Stimulated activated CD8-positive, alpha-beta memory T cell treated with anti-CD3 and anti-CD28 coated beads, Interleukin-7, amount 100 ng/mL, for 48 hours (primary cell): ENCODE measurements around the gene OPRD1.
"Not testable (repeated sequence)": the region's sequence is repeated elsewhere in the genome, so short reads cannot be mapped to it uniquely, and the experiment has no call there.

Experiments used
- DNase-seq, 2 donors: peaks; one replicate each; pipeline ENCODE4 v3.0.0-alpha.2; 2020; ENCODE audit warnings: low read depth in 1 of 2; ENCODE audit errors: extremely low read depth in 1 of 2

OPRD1 gene

DNA sequence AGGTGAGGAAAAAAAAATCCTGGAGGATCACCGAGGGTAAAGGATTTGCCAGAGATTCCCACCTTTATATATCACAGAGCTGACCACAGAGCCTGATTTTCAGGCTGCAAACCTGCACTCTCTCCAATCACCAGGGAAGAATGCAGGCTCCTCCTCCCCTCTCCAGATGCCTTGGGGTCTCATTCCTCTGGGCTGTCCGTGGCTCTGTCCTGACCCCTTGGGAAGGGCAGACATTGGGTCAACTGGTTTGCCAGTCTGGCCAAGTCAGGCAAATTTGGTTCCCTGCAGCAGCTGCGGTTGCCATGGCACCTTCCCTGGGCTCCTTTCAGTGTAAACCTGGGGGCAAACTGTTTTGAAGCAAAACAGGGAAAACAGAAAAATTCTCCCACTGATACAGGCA, 11.6 kb upstream of the OPRD1 start:
- no peak for DNase-seq

DNA sequence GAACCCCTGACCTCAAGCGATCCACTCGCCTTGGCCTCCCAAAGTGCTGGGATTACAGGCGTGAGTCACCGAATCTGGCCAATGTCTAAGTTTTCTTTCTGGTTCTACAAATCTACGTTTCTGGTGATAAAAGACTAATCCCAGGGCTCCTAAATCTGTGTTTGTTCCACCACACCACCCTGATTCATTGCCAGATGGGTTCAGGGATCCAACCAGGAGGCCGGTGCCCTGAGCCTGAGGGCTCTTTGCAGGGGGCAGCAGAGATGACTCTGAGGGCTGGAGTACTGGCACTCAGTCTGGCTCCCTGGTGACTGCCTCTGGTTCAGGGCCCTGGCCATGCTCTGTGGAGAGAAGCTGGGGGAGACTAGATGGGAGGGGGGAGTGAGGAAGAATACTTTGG, 10.5 kb upstream of the OPRD1 start:
- DNase-seq, result no peak

DNA sequence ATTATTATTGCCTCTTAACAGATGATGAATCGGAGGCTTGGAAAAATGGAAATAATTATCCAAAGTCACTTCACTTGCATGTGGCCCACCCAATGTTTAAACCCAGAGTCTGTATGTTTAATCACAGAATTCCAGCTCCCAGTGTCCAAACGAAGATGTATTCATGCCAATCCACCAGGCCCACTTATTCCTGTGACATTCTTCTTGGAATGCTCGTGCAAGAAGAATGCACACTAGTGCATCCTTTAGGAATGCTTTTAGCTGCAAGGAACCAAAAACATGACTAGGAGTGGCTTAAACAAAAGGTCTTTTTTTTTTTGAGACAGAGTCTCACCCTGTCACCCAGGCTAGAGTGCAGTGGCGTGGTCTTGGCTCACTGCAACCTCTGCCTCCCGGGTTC, 8.9 kb upstream of the OPRD1 start:
- DNase-seq, result no peak

DNA sequence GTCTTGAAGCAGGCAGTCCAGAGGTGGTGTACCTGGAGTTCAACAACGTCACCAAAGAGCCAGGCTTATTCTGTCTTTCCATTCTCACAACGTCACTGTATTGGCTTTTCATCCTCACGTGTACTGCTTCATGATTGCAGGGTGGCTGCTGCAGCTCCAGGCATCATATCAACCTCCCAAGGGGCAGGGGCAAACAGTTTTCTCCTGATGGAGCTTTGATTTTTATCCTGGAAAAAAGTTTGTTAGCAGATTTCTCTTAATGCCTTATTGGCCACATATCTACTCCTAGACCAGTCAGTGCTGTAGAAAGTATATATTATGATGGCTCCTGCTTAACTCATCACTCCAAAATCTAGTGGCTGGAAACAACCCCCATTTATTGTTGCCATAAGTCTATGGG, 8.3 kb upstream of the OPRD1 start:
- no peak for DNase-seq

DNA sequence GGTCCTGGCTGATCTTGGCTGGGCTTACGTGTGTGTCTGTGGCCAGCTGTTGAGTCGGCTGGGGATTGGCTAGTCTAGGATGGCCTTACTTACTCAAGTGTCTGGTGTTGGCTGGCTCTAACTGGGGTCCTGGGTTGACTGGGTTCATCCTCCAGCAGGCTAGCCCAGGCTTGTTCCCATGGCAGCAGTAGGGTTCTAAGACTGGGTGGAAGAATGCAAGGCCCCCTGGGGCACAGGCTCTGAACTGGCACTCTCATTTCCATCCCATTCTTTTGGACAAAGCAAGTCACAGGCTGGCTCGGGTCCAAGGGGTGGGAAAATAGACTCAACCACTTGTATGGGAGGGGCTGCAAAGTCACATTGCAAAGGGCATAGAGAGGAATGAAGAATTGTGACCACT, 7.9 kb upstream of the OPRD1 start:
- no peak for DNase-seq

DNA sequence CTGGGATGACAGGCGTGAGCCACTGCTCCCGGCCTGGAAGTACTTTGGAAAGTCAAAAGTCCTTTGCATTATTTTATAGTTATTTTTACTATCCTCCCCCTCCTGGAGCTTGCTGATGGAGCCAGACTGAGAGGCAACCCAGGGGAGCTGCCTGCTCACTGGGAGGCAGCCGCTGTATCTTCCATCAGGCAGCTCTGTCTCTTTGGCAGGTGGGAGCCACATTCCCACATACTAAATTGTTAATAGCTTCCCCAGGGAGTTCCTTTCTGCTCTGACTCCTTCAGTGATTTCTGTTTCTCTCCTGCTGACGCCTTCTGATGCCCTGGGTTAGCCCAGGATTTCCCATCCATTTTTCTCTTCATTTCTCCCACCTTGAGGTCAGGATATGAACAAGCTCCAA, 4.9 kb upstream of the OPRD1 start:
- no peak for DNase-seq

DNA sequence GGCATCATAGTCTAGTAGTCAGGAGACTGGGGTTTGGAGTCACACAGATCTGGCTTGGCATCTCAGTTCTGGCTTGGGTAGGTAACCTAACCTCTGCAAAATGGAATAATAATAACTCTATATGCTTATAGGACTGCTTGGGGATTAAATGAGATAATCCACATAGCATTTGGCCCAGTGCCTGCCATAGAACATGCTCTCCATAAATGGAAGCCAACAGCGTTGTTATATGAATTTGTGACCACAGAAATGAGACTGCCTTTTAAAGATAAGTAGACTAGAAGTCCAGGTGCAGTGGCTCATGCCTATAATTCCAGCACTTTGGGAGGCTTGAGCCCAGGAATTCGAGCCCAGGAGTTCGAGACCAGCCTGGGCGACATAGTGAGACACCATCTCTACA, 4.0 kb upstream of the OPRD1 start:
- DNase-seq, result no peak

DNA sequence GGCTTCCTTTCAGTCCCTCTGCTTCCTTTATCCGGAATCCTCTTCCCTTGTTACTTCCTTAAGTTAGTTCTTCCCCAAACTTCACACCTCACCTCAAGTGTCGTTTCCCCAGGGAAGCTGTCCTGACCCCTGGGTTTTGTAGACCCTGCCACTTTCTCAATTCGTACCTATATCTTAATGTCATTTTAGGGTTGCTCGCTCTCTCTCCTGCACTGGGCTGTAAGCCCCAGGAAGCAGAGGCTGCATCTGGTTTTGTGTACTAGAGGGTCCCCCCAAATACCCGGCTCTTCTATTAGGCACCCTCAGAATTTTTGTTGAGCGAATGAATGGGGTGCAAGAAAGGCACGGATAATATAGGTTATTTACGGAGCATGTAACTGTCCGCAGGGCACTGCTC, 603 bp upstream of the OPRD1 start:
- DNase-seq, result no peak

DNA sequence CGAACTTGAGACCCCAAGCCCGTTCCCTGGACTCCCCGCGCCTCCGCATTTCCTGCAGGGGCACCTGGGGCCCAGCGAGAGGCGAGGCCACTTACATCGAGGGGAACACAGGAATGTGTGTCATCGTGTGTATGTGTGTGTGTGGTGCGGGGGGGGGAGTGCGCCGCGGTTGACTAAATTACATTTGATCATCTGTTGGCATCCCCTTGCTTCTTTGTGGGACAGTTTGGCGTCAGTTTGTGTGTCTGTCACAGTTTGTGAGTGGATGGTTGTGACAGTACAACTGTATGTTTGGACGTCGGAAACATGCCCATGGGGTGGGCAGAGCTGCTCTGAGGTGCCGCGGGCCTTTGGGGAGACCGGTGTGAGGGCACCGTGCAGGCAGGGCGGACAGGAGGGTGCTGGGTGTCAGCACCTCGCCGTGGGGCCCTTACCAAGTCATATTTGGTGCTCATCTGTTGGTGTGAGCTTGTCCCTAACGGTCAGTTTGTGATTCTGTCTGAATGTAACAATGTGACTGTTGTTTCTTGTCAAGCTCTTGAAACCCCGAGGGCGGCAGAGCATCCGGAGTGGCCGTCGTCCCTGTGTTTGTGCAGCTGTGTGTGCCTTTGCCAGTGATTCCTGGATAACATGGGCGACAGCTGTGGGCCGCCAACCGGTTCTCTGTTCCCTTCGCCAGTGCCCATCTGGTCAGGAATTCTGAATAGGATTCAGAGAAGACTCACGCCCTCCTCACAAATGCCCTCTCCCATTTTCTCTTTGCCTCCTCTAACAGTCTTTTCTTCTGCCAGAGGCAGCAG, 899 bp downstream of the OPRD1 start:
- DNase-seq, result no peak

DNA sequence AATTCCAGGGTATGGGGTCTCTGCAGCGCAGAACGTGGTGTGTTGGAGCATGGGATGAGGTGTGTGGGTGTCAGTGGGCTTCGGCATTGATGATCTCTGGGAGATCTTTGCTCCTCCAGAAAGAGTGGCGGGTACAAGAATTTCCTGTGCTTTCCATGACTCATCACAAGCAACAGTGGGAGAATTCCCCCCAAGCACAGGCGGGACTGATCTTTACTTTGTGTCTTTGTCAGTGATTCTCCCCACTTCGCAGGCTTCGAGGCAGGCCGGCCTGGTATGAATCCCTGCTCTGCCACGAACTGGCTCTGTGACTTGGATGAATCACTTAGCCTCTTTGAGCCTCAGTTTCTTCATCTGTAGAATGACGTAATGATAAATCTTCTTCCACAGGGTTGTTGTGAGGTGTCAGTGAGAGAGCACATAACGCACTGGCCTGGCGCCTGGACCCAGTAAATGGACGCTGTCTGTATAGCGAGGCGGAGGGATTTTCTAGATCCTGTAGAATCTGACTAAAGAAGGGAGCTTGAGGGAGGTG, 2.0 kb downstream of the OPRD1 start:
- no peak for DNase-seq

DNA sequence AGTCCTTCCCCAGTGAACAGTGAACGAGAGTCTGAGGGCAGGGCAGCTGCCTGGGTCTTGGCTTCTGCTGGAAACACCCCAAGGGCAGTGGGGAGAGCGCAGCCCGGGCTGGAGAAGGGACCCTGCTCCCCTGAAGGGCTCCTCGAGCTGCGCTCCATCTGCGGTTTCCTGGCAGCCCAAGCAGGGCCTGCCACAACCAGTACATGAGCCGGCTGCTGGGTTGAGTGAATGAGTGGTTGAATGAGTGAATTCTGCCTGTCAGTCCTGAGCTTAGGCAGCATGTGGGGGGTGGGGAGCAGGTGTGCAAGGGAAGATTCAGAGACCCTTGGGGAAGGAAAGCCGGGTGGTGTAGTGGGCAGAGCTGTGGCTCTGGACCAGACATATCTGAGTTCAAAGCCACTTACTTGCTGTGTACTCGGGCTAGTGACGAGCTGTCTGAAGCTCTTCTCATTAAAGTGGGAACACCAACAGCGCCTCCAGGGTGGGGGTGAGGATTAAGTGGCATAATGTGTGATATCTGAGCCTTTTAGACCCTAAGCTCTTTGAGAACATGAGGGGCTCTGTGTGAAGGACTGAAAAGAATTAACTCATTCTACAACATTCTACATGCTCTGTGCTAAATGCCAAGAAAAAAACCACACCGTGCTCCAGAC, 3.7 kb downstream of the OPRD1 start:
- no peak for DNase-seq

DNA sequence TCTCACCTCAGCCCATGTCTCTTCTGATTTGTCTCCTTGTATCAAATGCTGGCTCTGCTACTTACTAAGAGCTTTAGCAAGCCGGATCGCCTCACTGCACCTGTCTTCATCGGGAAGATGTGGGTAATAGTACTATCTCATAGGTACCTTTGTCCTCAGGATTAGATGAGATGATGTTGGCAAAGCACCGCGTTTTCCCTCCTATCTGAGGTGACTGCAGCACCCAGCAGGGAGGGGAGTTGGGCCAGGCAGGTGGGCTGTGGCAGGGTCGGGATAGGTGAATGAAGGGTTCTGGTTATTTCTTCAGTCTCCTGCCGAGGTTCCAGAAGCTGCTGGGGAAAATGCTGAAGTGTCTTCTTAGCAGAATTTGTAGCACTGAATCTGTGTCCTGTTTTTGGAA, 5.2 kb downstream of the OPRD1 start:
- DNase-seq, result no peak

DNA sequence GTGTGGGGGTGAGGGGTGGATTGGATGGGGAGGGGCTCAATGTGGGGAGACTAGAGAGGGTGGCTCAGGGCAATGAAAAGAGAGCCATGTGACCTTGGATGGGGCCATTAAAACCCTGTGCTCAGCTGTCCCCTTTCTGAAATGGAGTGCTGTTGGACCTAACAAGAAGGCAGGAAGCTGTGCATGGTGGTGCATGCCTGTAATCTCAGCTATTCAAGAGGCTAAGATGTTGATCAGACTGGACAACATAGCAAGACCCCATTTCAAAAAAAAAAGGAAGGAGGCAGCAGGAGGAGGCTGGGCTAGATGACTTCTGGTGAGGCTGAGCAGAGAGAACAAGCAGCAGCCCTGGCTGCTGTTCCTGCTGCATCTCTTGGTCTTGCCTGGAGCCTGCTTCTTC, 7.0 kb downstream of the OPRD1 start:
- DNase-seq, result no peak

DNA sequence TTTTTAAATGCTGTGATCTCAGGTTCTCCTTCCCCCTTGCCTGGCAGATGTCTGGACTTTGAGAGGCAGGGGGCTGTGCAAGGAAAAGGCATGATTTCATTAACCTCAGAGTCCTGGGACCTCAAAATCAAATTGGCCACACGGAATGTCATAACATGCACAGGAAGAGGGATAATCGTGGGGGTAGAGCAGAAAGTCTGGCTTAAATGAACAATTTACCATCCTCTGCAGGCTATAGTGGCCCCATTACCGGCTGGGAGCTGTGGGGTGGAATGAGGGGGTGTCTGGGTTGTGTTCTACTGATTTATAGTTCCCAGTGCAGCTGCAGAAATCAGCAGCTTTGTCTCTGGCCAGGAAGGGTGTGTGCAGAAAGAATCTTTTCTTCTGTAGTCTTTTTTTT, 10.8 kb downstream of the OPRD1 start:
- DNase-seq, result no peak

DNA sequence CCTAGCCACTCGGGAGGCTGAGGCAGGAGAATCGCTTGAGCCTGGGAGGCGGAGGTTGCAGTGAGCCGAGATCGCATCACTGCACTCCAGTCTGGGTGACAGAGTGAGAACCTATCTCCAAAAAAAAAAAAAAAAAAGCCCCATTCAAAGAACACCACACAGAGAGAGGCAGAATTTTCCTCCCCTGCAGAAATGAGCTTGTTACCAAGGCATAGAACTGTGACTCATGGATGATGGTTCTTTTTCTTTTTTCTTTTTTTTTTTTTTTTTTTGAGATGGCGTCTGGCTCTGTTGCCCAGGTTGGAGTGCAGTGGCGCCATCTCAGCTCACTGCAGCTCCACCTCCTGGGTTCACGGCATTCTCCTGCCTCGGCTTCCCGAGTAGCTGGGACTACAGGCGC, 12.1 kb downstream of the OPRD1 start:
- DNase-seq, result not testable (repeated sequence)

DNA sequence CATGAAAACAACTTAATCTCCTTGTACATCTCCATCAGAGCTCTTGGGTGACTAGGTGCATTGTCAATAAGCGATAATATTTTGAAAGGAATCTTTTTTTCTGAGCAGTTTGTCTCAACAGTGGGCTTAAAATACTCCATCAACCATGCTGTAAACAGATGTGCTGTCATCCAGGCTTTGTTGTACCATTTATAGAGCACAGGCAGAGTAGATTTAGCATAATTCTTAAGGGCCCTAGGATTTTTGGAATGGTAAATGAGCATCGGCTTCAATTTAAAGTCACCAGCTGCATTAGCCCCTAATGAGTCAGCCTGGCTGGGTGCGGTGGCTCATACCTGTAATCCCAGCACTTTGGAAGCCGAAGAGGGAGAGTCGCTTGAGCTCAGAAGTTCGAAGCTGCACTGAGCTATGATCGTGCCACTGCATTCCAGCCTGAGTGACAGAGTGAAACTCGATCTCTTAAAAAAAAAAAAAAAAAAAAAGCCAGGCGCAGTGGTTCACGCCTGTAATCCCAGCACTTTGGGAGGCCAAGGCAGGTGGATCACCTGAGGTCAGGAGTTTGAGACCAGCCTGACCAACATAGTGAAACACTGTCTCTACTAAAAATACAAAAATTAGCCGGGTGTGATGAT, 16.4 kb downstream of the OPRD1 start:
- not testable (repeated sequence) for DNase-seq

DNA sequence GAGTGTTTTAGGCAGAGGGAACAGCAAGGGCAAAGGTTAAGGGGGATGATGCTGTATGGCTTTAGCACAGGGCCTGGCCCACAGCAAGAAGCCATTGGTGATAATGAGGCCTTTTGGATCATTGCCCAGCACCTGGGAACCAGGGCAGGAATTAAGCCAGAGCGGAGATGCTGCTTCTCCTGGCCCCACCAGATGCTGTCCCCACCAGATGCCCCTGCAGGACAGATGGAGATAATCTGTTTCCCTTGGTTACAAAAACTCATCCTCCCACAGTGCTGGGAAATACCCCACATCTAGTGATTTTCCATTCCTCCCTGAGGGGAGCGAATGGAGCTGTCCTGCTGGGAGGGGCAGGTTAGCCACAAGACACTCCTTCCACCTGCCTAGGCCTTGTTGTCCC, 18.8 kb downstream of the OPRD1 start:
- no peak for DNase-seq

DNA sequence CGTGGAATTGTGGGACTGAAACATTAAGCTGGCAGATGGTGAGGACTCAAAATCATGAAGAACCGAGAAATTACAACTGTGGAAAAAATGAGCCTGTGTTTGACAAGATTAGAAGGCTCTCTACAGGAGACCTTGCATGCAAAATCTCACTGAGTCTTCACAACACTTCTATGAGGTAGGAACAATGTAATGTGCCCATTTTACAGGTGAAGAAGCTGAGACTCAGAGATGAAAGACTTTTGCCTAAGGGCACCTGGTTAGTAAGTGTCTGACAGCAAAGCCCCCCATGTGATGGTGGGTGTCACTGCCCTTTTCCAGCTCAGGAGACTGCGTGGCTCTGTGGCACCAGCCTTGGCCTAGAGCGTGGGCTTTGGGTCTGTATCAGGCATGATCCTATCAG, 21.0 kb downstream of the OPRD1 start:
- DNase-seq, result no peak

DNA sequence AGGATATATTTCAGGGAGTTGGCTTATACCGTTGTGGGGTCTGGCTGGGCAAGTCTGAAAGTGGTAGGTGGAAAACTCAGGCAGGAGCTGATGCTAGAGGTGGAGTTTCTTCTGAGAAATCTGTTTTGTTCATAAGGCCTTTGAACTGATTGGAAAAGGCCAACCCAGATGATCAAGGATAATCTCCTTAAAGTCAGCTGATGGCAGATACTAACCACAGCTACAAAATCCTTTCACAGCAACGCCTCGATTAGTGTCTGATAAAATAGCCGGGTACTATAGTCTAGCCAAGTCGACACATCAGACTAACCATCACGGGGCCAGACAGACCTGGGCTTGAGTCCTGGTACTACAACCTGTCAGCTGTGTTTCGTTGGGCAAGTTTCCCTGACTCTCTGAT, 21.4 kb downstream of the OPRD1 start:
- no peak for DNase-seq

DNA sequence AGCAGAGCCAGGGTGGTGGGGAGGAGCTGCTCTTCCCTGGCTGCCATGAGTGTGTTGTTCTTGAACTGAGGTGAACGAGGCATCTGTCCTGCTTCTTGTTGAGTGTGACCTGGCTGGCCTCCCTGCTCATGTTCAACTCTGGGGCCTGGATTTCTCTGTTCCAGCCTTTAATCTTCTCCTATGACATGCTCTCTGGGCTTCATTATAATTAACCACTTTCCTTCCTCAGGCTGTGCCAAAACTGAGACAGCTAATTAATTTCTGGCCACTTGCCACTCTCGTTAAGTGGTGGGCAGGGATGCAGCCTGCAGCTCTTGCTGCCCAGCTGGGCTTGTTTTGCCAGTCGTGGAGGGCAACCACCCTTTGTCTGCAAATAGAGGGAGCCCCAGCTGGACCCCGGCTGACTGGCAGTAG, 23.3 kb downstream of the OPRD1 start:
- no peak for DNase-seq

DNA sequence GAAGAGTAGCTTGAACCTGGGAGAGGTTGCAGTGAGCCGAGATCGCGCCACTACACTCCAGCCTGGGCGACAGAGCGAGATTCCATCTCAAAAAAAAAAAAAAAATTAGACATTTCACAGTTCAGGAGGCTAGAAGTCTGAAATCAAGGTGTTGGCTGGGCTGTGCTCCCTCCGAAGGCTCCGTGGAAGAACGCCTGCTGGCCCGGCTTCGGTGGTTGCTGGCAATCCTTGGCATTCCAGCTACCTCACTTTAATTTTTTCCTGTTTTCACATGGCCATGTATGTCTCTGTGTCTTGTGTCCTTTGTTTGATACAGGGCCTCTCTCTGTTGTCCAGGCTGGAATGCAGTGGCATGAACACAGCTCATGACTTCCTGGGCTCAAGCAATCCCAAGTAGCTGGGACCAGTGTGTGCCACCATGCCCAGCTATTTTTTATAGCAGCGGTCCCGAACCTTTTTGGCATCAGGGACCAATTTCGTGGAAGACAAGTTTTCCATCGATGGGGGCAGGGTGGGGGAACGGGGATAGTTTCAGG, 24.5 kb downstream of the OPRD1 start:
- no peak for DNase-seq
